Thymus (tissue), 14 donors: ENCODE results near the gene LRRC8E. TPM values are rescaled to one million over a fixed set of nuclear protein-coding genes. Genes with fewer than 3 reads are reported as not detected.

ENCODE experiments used
- DNase-seq, 9 donors: peaks; one replicate each; pipeline ENCODE4 v3.0.0-alpha.2; 2013; ENCODE audit warnings: low spot score in 9 of 9, low read depth in 6 of 9, missing footprints in 1 of 9
- H3K27ac ChIP-seq, 2 donors: one replicate each; pipeline ENCODE4 v1.5.1; 2013; ENCODE audit warnings: control low read depth in 1 of 2, low read depth in 1 of 2, low read length in 1 of 2, mild to moderate bottlenecking in 1 of 2, moderate library complexity in 1 of 2
- H3K27me3 ChIP-seq, 2 donors: one replicate each; pipeline ENCODE4 v1.5.1; 2013; ENCODE audit warnings: low read length in 1 of 2; ENCODE audit not compliant: control insufficient read depth in 2 of 2, insufficient read depth in 1 of 2
- H3K36me3 ChIP-seq, 2 donors: one replicate each; pipeline ENCODE4 v1.5.1; 2013; ENCODE audit warnings: low read length in 1 of 2, mild to moderate bottlenecking in 1 of 2, moderate library complexity in 1 of 2; ENCODE audit not compliant: control insufficient read depth in 2 of 2, insufficient read depth in 2 of 2
- H3K4me1 ChIP-seq, 2 donors: one replicate each; pipeline ENCODE4 v1.5.1; 2013; ENCODE audit warnings: low read length in 2 of 2; ENCODE audit not compliant: control insufficient read depth in 2 of 2, insufficient read depth in 2 of 2
- H3K4me3 ChIP-seq, 2 donors: one replicate each; pipeline ENCODE4 v1.5.1; 2013; ENCODE audit warnings: low read length in 2 of 2, control low read depth in 1 of 2, mild to moderate bottlenecking in 1 of 2
- H3K9me3 ChIP-seq, 2 donors: one replicate each; pipeline ENCODE4 v1.5.1; 2013; ENCODE audit warnings: low read length in 1 of 2, mild to moderate bottlenecking in 1 of 2; ENCODE audit not compliant: control insufficient read depth in 2 of 2, insufficient read depth in 1 of 2
- WGBS: extraction: QIAGEN DNeasy Blood & Tissue Kit; methylation state at CpG from one replicate; pipeline ENCODE4 v1.1.7; 2013; 5-methylcytosine and 5-hydroxymethylcytosine counted together
- long read RNA-seq, 10 donors: transcript quantifications; one replicate each; lab custom pipeline, GENCODE V29; 2026
- polyA plus RNA-seq: library from polyadenylated mRNA; stranded (reverse); fragments of 200-250 nt; gene quantifications from one replicate; pipeline ENCODE4 v1.2.3, GENCODE V29; 2013
- total RNA-seq: library from RNA; stranded (reverse); fragments of 120-200 nt; gene quantifications from one replicate; pipeline ENCODE4 v1.2.4, GENCODE V29; 2013
- donor health status: healthy.

Gene LRRC8E
- total RNA-seq (0.05 TPM), polyA plus RNA-seq (0.27 TPM)
- long read RNA-seq, donor 1 = 0 reads
- long read RNA-seq, donor 2 = 0 reads
- long read RNA-seq, donor 3 = 0 reads
- long read RNA-seq, donor 4 = 0 reads
- long read RNA-seq, donor 5 = 0 reads
- long read RNA-seq, donor 6 = 0 reads
- long read RNA-seq, donor 7 = 0 reads
- long read RNA-seq, donor 8 = 0 reads
- long read RNA-seq, donor 9 = 0 reads
- long read RNA-seq, donor 10 = 0 reads

DNA sequence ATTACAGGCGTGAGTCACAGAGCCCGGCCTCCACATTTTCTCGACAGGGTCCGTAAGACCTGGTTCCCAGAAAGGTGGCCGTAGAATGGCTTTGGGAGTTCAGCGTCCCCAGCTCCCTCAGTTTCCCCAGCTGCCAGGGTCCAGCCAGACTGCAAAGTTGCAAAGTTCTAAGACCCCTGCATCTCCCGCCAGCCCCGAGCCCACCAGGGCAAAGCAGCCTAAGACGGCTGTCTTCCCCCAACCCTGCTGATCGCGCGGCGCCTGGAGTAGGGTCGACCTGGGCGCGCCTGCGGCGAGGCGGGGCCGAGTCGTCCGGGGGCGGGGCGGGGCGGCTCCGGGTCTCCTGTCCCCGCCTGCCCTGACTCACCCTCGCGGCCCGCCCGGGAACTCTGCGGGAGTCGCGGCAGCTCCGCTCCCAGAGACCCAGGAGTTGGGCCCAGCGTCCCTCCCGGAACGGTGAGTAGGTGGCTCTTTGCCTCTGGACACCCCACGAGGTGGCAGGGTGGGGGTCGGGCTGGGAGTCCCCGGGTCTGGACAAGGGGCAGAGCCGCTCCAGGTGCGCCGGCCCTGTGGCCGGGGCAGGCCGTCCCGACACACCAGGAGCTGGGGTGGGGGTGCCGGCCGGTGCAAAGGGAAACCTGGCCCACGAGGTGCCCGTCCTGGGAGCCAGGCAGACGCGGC lies at the start of gene LRRC8E:
LRRC8E (plus strand) TSS at position 366 of the 681 bp plus-strand sequence. CDS start 7,094 bp downstream, outside the sequence.
- H3K36me3 ChIP-seq = no peaks in the 10 kb centered on the region
- H3K27ac ChIP-seq = no peak within 1 kb of the TSS
- H3K4me3 ChIP-seq = peak within 1 kb of the TSS in 1 of 2 donors; percentile 15
- H3K9me3 ChIP-seq = peaks cover 0 to 6% of the 10 kb centered on the region in 2 donors
- H3K27me3 ChIP-seq = peaks cover 11 to 55% of the 10 kb centered on the region in 2 donors
- H3K4me1 ChIP-seq = peaks cover 3 to 4% of the 10 kb centered on the region in 2 donors
- 13% methylated on average over 53 of the region's 53 CpGs for WGBS
- DNase-seq = no peak

DNA sequence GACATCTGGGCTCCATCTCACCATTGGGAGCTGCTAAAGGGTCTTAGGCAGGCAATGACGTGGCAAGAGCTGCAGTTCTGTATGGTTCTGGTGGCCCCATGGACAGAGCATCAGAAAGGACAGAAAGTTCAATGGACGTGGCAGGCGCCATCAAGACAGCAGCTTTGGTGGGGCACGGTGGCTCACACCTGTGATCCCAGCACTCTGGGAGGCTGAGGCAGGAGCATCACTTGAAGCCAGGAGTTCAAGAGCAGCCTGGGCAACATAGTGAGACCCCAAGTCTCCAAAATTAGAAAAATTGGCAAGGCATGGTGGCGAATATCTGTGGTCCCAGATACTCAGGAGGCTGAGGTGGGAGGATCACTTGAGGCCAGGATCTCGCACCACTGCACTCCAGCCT lies 48.8 kb upstream of the LRRC8E start:
- Histone ChIP-seq H3K4me3 (no peak overlapping the region), H3K27ac (no peak overlapping the region)
- 97% methylated on average over 6 of the region's 6 CpGs for WGBS

DNA sequence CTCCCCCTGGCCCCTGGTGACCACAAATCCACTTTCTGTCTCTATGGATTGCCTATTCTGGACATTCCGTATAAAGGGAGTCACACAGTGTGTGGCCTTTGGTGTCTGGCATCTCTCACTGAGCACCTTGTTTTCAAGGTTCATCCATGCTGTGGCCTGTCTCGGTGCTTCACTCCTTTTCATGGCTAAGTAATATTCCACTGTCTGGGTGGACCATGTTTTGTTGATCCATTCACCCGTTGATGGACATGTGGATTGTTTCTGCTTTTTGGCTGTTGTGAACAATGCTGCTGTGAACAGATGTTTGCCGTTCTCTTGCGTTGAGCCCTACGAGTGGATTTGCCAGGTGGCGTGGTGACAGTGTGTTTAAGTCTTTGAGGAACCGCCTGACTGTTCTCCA lies 47.7 kb upstream of the LRRC8E start:
- no peak overlapping the region for H3K4me3 ChIP-seq
- peaks cover 0 to 7% of the 10 kb centered on the region in 2 donors for H3K9me3 ChIP-seq
- no peak overlapping the region for H3K27ac ChIP-seq
- DNase-seq = no peak
- H3K27me3 ChIP-seq = no peaks in the 10 kb centered on the region
- no peaks in the 10 kb centered on the region for H3K36me3 ChIP-seq
- H3K4me1 ChIP-seq = no peaks in the 10 kb centered on the region
- WGBS = 96% methylated on average over 8 of the region's 8 CpGs

More for the DNA sequence above, 48.8 kb upstream of the LRRC8E start:
- H3K9me3 ChIP-seq = peaks cover 0 to 7% of the 10 kb centered on the region in 2 donors
- no peaks in the 10 kb centered on the region for H3K36me3 ChIP-seq
- no peak for DNase-seq
- no peaks in the 10 kb centered on the region for H3K27me3 ChIP-seq
- H3K4me1 ChIP-seq = no peaks in the 10 kb centered on the region

DNA sequence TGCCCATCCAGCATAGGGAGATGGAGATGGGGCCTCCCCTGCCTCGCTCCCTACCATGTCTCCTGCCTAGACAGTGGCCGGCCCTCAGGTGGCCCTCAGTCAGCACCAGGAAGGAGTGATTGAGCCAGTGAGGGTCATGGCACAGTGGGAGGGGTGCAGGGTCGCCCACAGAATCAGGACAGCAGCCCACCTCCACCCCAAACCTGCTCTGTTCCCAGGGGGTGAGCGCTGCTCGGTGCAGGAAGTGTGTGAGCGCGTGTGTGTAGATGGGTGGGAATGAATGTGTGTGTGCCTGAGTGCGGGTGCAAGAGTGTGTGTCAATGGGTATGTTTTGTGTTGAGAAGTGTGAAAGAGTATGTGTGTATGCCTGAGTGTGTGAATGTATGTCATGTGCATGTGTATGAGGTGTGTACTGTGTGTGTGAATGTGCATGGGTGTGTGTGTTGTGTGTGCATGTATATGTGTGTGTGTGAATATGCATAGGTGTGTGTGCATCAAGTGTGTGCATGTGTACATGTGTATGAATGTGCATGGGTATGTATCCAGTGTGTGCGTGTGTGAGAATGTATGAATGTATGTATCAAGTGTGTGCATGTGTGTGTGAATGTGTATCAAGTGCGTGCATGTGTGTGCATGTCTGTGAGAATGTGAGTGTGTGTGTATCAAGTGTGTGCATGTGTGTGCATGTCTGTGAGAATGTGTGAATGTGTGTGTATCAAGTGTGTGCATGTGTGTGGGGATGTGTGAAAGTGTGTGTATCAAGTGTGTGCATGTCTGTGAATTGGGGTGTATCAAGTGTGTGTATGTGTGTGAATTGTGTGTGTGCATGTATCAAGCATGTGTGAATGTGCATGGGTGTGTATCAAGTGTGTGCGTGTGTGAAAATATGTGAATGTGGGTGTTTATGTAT lies 46.3 kb upstream of the LRRC8E start:
- H3K4me1 ChIP-seq = no peaks in the 10 kb centered on the region
- no peak overlapping the region for H3K4me3 ChIP-seq
- peaks cover 0 to 7% of the 10 kb centered on the region in 2 donors for H3K9me3 ChIP-seq
- H3K27ac ChIP-seq = no peak overlapping the region
- no peaks in the 10 kb centered on the region for H3K27me3 ChIP-seq
- DNase-seq = no peak
- no peaks in the 10 kb centered on the region for H3K36me3 ChIP-seq
- 92% methylated on average over 11 of the region's 11 CpGs for WGBS

DNA sequence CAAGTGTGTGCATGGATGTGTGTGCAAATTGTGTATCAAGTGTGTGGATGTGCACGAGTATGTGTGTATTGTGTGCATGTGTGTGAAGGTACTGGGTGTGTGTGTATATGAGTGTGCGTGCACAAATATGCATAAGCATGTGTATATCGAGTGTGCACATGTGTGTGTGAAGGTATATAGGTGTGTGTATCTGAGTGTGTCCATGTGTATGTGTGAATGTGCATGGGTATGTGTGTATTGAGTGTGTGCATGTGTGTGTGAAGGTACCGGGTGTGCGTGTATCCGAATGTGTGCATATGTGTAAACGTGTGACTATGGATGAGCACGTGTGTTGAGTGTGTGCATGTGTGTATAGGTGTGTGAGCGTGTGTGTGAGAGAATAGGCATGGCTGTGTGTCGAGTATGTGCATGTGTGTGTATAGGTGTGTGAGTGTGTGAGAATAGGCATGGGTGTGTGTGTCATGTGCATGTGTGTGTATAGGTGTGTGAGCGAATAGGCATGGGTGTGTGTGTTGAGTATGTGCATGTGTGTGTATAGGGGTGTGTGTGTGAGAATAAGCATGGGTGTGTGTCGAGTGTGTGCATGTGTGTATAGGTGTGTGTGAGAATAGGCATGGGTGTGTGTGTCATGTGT lies 45.5 kb upstream of the LRRC8E start:
- Histone ChIP-seq H3K9me3 (peaks cover 0 to 7% of the 10 kb centered on the region in 2 donors), H3K4me3 (no peak overlapping the region), H3K36me3 (no peaks in the 10 kb centered on the region), H3K27ac (no peak overlapping the region), H3K27me3 (no peaks in the 10 kb centered on the region), H3K4me1 (no peaks in the 10 kb centered on the region)
- WGBS = 98% methylated on average over 12 of the region's 12 CpGs
- no peak for DNase-seq

DNA sequence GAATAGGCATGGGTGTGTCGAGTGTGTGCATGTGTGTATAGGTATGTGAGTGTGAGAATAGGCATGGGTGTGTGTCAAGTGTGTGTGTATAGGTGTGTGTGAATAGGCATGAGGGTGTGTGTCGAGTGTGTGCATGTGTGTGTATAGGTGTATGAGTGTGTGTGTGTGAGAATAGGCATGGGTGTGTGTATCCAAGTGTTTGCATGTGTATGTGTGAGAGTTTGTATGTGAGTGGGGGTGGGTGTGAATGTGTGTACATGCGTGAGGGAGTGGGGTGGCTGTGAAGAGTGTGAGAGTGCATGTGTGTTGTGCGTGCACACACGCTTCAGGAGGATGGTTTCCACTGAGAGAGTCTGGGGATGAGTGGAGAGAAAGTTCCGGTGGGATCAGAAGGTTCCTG lies 44.8 kb upstream of the LRRC8E start:
- DNase-seq = no peak
- no peaks in the 10 kb centered on the region for H3K36me3 ChIP-seq

DNA sequence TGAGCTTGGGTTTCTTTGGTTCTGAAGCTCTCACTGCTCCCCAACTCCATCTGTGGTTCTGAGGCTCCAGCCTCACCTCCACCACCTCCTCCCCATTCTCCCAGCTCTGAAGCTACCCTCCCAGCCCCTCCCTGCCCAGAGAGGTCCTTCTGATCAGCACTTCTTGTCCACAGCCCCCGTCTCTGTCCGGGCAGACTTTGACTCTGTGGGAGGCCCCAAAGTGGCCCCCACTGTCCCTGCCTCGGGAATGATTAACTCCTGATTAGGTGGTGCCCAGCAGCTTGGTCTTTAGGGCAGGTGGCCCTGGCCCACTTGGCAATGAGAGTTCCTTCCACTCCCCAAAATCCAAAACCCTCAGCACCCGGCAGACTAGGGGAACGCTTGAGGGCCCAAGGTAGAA lies 43.9 kb upstream of the LRRC8E start:
- WGBS = 95% methylated on average over 5 of the region's 5 CpGs
- H3K27me3 ChIP-seq = no peaks in the 10 kb centered on the region

More for the DNA sequence above, 44.8 kb upstream of the LRRC8E start:
- no peaks in the 10 kb centered on the region for H3K4me1 ChIP-seq
- H3K27me3 ChIP-seq = no peaks in the 10 kb centered on the region
- H3K9me3 ChIP-seq = peaks cover 0 to 7% of the 10 kb centered on the region in 2 donors
- no peak overlapping the region for H3K4me3 ChIP-seq
- no peak overlapping the region for H3K27ac ChIP-seq
- 96% methylated on average over 6 of the region's 6 CpGs for WGBS

DNA sequence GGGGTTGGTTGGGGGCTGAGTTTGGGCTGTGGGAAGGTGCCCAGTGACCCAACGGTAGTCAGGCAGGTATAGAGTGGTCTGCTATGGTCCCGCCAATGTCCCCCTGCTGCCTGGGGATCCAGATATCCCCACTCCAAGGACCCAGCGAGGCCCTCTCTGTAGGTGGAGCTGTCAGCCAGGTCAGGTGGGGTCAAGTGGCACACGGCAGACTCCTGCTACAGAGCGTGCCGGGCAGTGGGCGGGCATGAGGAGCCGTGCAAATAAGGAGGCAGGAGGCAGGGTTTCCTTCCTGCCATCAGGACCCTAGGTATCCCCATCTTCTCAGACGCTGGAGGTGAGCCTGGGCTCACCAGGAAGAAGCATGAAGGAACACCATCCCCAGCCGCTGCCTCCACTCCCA lies 43.4 kb upstream of the LRRC8E start:
- no peak for DNase-seq
- H3K27ac ChIP-seq = no peak overlapping the region
- WGBS = 93% methylated on average over 10 of the region's 10 CpGs

More for the DNA sequence above, 43.9 kb upstream of the LRRC8E start:
- Histone ChIP-seq H3K27ac (no peak overlapping the region), H3K4me1 (no peaks in the 10 kb centered on the region), H3K9me3 (peaks cover 0 to 7% of the 10 kb centered on the region in 2 donors), H3K36me3 (no peaks in the 10 kb centered on the region), H3K4me3 (no peak overlapping the region)
- no peak for DNase-seq

More for the DNA sequence above, 43.4 kb upstream of the LRRC8E start:
- Histone ChIP-seq H3K36me3 (no peaks in the 10 kb centered on the region), H3K27me3 (no peaks in the 10 kb centered on the region), H3K4me3 (no peak overlapping the region), H3K4me1 (no peaks in the 10 kb centered on the region), H3K9me3 (peaks cover 0 to 7% of the 10 kb centered on the region in 2 donors)
